HG03196 (cell line): ENCODE results near the gene NKX1-1.
"Not testable (repeated sequence)": the region's sequence is repeated elsewhere in the genome, so short reads cannot be mapped to it uniquely, and the experiment has no call there.

Experiments used
- ATAC-seq: cut with Tn5 transposase; IDR thresholded peaks from one replicate; pipeline ENCODE4 v1.9.1; 2021; ENCODE audit not compliant: unreplicated experiment

The NKX1-1 gene

DNA sequence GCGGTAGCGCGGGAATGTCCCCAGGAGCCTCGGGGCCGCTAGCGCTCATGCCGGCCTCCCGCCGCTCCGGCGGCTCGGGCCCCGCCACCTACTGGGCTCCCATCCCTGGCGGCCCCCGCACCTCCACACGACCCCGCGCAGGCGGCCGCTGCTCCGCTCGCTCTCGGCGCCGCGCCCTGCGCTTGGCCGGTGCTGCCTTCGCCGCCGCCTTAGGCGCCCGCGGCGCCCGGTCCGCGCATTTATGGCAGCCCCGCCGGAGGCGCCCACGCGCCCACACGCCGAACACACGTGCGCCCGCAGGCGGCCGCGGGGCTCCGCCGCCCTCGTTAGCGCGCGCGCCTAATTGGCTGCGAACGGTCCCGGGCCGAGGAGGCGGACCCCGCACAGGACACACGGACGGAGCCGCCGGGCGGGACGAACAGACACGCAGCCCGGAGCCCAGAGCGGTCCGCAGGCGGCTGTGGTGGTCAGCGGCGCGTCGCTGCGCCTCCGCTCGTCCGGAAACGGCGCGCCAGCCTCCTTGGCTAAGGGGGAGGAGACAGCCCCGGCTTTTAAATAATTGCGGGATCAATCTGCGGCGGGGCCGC, at the start of gene NKX1-1:
Gene NKX1-1 (minus strand): TSS at position 49 of the 587 bp plus-strand sequence. CDS start 0 bp downstream, at position 49.
- ATAC-seq, result no peak

DNA sequence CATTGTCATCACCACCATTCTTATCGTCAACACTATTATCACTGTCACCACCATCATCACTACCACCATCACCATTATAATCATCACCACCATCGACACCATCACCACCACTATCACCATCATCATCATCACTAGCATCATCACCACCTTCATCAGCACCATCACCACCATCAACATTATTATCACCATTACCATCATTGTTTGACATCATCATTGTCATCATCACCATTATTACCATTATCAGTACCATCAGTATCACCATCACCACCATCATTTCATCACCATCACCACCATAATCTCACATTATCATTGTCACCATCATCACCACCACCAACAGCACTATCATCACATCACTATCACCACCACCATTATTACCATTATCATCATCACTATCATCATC, 47.5 kb upstream of the NKX1-1 start:
- no peak for ATAC-seq

DNA sequence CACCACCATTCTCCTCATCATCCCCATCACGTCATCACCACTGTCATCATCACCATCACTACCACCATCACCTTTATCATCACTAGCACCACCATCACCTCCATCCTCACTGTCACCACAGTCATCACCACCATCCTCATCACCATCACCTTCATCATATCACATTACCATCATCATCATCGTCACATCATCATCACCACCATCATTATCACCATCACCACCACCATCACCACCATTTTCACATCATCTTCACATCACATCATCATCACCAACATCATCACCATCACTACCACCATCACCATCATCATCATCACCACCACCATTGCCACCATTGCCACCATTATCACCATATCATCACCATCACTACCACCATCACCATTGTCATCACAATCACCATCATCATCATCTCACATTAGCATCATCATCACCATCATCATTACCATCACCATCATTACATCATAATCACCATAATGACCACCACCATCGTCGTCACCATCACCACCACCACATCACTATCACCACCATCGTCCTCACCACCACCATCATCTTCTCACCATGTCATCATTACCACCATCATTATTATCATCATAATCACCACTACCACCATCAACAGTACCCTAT, 46.3 kb upstream of the NKX1-1 start:
- ATAC-seq, result no peak

DNA sequence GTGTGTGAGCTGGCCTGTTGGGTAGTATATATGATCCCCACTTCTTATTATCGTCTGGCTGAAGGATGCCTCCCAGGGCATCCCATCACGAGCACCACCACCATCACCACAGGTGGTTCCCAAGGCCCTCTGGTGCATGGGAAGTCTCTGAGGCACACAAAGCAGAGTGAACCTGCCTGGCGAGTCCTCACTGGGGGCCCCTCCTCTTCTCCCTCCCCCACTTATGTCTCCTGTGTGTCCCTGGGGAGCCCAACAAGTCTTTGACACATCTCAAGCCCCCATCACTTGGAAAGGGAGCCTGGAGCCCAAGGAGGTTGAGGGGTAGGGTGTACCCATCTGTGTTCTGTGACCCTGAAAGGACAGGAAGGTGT, 45.5 kb upstream of the NKX1-1 start:
- ATAC-seq, result no peak

DNA sequence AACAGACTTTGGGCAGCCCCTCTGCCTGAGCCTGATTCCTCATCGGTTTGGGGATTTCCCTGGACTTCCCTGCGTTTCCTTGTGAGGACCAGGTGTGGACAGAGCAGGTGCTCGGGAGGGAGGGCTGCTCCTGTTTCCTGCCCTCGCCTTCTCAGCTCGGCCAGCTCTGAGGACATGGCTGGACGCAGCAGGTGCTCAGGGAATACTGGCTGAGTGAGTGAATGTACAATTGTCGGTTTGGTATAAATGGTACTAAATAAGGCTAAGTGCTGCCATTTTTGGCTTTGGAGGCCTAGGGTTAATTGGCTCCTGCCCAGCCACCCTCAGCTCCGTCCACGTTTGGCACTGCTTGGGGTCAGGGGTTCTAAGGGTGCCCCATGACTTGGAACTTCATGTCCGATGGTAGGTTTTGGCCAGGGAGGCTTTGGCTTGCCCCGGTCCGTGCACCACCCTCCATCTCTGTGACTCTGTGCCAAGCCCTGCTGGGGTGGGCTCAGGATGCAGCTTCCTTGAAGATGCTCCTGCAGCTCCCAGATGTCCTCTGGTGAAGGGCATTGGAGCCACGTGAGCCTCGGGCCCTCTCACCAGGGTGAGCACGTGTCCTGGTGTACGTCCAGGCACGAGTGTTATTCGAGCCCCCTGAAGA, 45.0 kb upstream of the NKX1-1 start:
- no peak for ATAC-seq

DNA sequence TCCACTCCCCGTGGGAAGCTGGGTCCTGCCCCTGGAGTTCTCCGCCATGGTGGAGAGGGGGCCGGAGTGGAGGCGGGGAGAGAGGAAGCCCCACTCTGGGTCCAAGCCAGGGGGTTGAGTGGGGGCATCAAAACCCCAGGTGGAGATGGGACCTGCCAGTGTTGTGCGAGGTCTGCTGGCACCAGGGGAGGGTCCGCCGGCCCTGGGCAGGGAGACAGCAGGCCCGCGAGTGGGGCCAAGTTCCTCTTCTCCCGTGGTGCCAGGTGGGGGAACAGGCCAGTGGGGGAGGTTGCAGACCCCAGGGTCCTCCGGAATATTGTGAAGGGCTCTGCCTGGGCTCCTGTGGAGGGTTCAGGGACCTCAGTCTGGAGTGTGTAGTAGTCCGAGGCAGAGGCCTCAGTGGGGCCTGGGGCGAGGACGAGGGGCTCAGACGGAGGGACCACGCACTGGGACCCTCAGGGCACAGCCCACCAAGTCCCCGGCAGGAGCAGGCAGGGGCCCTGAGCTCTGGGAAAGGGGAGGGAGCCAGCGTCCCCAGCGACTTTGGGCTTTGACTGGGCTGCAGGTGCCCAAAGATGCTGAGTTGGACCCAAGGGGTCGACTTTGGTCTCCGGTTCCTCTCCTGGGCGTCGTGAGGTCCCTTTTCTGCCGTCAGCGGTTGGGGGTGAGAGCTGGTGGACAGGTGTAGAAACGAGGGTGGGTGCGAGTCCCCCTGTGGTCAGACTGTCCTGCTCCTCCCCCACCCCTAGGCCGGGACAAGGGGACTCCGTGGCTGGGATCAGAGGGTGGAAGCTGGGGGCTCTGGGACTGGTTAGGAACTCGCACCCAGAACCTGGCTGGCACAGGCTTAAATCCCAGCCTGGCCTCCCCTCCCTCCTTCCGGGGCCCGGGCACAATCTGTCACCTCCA, 43.8 kb upstream of the NKX1-1 start:
- ATAC-seq, result no peak

DNA sequence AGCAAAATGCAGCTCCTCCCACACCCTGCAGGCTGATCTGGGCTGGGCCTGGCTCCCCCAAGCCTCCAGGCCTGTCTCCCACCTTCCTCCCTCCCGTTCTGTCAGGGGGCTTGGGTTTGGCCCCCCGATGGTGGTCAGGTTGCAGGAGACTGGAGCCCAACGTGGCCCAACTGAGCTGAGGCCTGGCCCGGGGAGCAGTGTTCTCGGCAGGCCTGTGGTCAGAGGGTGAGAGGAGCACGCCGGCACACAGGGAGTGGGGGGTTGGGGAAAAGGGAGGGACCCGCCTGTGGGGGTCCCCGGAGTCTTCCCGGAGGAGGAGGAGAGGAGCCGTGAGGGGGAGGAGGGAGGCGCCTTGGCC, 43.2 kb upstream of the NKX1-1 start:
- ATAC-seq, result no peak

DNA sequence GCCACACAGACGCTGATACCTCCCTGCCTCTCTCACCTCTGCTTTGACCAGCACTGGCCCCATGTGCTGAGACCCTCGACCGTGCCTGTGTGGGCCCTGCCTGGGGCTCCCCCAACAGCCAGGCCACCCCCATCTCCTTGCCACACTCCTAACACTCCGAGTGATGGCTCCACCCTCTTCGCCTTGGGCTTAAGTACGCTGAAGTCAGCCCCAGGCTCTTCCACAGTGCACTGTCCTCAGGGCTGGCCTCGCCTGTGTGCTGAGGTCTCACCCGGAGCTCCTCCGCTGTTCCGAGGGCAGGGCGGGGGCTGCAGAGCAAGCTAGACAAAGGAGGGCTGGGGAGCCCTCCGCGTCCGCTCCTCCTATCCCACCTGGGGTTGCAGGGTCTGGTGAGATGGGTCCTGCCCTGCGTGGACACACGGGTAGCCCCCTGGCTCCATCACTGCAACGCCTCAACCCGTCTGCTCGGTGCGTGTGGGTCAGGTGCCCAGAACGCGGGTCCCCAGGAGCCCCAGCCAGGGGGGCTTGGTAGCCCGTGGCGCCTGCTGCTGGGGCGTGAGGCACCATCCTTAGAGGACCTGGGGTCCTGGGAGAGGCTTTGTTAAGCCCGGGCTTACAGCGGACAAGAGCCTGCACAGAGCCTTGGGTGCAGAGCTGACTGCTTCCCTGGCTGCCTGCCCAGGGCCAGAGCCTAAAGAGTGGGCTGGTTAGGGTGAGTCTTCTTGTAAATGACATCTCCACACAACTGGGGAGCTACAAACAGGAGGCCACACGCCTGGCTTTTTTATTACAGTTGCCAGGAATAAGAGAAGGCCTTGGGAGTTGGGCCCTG, 42.6 kb upstream of the NKX1-1 start:
- no peak for ATAC-seq

DNA sequence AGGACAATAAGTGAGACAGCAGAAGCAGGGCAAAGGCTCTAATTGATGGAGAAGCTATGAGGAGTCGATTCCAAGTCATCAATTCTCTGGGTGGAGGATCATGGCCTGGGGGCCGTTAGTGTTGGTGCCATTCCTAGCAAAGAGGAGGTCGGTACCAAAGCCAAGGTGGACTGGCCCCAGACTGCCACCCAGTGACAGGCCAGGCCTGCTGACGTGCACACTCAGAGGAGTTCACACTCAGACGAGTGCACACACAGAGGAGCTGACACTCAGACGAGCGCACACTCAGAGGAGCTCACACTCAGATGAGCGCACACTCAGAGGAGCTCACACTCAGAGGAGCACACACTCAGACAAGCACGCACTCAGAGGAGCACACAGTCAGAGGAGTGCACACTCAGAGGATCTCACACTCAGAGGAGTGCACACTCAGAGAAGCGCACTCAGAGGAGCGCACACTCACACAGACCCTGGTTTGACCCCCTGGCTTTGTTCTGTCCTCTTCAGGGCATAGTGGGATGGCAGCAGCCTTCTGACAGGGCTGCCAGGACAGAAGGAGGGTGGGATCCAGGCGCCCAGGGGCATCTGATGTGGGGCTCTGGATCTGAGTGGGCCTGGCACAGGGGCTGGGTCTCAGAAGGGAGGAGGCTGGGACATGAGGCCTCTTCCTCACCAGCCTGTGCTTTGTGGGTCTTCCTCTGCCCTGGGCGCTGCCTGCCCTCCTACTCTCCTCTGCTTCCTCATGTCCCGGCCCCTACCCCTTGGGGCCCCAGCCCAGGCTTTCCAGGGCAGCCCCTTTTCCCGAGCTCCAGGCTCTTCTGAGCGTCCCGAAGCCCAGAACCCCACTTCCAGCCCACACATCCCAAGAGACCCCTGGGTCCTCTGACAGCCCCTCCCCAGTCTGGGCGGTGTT, 41.7 kb upstream of the NKX1-1 start:
- no peak for ATAC-seq

DNA sequence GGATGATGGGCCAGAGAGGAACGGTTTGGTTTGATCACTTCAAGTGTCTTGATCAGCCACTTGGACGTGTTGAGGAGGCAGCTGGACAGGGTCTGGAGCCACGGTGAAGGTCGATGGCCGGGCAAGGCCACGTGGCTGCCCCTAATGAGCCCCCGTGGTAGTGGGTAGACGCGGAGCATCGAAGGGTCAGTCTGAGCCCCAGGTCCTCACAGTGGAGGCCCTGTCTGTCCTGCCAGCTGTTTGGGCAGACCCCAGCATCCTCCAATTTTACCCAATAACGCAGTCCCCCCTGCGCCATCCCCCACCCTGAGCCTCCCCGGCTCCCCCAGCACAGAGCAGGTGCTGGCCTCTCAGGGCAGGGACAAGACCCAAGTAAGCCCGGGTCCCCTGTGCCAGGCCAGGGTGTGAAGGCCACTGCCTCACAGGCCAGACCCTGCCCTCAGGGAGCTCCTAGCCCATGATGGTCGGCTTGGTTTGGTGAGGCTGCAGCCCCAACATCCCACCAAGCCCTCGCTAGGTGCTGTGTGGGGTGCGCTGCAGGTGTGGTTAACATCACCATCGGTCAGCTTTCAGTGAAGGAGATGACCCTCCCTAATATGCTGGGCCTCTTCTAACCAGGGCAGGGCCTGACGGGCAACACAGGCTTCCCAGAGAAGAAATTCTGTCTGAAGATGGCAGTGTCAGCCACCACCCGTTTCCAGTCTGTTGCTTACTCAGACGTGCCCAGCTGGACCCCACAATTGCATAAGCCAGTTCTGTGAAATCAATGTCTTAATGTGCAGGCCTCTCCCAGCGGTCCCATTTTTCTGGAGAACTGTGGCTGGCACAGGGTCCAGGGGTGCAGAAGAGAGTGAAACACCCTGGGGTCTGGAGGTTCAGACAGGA, 40.5 kb upstream of the NKX1-1 start:
- ATAC-seq, result no peak

DNA sequence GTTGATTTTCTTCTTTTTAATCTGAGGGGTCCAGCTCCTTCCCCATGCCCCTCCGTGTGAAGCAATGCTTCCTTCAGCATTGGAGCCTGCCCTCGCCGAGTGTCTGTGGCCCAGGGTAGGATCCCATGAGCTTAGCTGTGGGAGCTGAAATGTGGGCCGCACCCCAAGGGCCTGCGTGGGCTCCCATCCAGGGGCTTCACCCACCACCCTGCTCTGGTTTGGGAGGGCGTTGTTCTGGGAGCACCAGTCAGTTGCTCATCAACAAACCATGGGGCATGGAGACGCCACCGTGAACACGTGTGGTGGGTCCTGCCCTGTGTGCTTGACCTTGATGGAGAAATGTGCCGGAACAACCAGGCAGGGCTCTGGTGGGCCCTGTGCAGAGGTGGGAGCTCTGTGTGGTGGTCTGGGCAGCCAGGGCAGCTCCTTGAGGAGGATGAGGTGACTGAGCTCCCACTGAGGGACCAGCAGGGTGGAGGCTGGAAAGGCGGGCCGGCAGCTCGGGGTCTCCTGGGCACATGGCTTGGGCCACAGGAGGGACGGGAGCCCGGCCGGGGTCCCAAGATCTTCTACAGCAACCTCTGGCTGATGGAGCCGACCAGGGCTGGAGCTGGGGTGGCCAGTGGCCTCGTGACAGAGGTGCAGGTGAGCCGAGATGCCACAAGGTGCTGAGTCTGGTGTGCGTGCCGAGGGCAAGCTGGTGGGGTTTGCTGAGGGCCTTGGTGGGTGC, 39.6 kb upstream of the NKX1-1 start:
- ATAC-seq, result no peak

DNA sequence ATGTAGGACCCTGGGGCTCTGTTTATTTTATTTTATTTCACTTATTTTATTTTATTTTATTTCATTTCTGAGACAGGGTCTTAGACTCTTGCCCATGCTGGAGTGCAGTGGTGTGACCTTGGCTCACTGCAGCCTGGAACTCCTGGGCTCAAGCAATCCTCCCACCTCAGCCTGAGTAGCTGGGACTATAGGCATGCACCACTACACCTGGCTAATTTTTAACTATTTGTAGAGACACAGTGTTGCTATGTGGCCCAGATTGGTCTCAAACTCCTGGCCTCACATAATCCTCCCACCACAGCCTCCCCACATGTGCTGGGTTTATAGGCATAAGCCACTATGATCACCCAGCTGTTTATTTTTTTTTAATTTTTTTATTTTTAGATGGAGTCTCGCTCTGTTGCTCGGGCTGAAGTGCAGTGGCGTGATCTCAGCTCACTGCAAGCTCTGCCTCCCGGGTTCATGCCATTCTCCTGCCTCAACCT, 37.5 kb upstream of the NKX1-1 start:
- ATAC-seq, result not testable (repeated sequence)

DNA sequence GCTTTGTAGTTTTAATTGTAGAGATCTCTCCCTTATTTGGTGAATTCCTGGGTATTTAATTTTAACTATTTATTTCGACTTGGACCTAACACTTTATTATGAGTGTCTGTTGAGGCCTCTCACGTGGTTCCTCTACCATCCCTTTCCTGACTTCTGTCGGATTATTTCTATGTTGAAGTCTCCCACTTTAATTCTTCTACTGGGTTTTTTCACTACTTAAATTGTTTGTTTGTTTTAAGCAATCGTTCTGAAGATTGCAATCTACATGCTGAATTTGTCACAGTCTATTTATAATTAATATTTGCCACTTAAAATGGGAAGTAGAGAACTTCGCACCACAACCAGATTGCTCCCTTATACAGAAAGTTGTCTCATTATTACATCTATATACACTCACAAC, 20.8 kb upstream of the NKX1-1 start:
- ATAC-seq, result no peak

DNA sequence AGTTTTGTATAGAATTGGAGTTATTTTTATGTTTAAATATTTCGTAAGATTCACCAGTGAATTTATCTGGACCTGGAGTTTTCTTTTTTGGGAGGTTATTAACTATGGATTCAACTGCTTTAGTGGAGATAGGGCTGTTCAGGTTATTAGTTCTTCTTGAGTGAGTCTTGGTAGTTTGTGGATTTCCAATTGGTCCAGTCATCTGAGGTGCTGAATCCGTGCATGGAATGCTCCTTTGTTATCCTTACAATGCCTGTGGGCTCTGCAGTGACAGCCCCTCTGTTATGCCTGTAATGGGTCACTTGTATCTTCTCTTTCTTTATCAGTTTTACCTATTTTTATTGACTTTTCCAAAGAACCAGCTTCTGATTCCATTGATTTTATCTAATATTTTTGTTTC, 15.4 kb upstream of the NKX1-1 start:
- no peak for ATAC-seq

DNA sequence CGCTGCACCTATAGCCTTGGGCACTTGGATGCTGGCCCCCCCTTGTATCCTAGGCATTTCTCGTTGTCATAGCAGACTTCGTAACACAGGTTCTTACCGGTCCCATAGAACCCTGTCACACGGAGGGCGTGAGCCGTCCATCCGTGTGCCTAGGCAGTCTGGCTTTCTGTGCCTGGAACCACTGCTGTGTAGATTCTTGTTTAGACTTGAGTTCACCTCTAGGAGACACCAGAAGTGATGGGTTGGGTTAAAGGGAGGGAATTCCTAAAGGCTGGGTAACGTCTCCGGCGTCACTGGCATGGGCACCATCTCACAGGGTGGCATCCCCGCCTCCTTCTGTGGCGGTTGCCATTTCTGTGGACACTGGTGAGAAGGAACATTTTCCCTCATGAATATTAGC, 13.5 kb upstream of the NKX1-1 start:
- ATAC-seq, result no peak

DNA sequence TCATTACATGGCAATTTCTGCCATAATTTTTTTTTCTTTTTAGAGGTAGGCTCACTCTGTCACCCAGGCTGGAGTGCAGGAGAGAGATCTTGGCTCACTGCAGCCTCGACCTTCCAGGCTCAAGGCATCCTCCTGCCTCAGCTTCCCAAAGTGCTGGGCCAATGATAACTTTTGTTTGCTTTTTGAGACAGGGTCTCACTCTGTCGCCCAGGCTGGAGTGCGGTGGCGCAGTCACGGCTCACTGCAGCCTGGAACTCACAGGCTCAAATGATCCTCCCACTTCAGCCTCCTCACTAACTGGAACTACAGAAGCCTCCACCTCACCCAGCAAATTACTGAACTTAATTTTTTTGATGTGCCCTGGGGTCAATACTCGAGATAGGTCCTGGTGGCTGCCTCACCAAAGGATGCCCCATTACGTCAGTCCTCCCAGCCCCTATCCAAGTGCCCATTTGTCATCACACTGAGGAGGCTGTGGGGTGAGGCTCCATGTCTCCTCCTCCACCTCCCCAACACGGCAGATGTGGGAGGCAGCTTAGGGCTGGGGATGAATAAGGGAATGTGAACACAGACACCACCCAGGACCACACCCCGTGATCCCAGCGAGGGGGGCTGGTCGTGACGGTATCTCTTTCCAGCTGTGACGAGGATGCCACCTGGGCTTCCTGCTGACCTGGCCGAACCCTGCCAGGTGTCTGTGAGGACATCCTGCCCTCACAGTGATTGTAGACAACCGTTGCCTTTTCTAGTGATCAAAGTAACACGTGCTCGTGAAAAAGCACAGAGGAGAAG, 12.4 kb upstream of the NKX1-1 start:
- ATAC-seq, result no peak
